Renal cortical epithelial cell (primary cell): ENCODE data around the gene ABLIM2. TPM values are rescaled to one million over a fixed set of nuclear protein-coding genes. Genes with fewer than 3 reads are reported as not detected.
A peak's percentile ranks its signal among the peaks of the same experiment; 100 is the strongest.

Experiments
- DNase-seq: peaks from one replicate; pipeline ENCODE4 v3.0.0-alpha.2; 2011; ENCODE audit warnings: low read depth
- total RNA-seq: library from RNA; depleted of rRNA; stranded (reverse); fragments of >200 nt; gene quantifications from 2 replicates; pipeline ENCODE4 v1.2.3, GENCODE V29; 2014

Gene ABLIM2
- total RNA-seq, 1 donor from 2014 or later, result 6.1 TPM

GRCh38 chr4:8047837-8048678, 110.6 kb downstream of the ABLIM2 start:
- no peak for DNase-seq

- DNase-seq, result no peak
Observed at GRCh38 chr4:8046925-8047541, 111.6 kb downstream of the ABLIM2 start.

- no peak for DNase-seq
Observed at GRCh38 chr4:8045909-8046308, 112.7 kb downstream of the ABLIM2 start.

- DNase-seq, result no peak
Observed at GRCh38 chr4:8044699-8045098, 113.9 kb downstream of the ABLIM2 start.

- DNase-seq, result no peak
Observed at GRCh38 chr4:8044244-8044643, 114.4 kb downstream of the ABLIM2 start.

- DNase-seq, result no peak
Observed at GRCh38 chr4:8043596-8043995, 115.0 kb downstream of the ABLIM2 start.

GRCh38 chr4:8041868-8042267, 116.7 kb downstream of the ABLIM2 start:
- no peak for DNase-seq

- no peak for DNase-seq
Observed at GRCh38 chr4:8041172-8041571, 117.4 kb downstream of the ABLIM2 start.

GRCh38 chr4:8040607-8041006, 118.0 kb downstream of the ABLIM2 start:
- DNase-seq, result no peak

GRCh38 chr4:8039853-8040252, 118.8 kb downstream of the ABLIM2 start:
- DNase-seq, result no peak

GRCh38 chr4:8039290-8039689, 119.3 kb downstream of the ABLIM2 start:
- no peak for DNase-seq

- DNase-seq, result no peak
Observed at GRCh38 chr4:8038719-8039251, 119.8 kb downstream of the ABLIM2 start.

GRCh38 chr4:8038083-8038482, 120.5 kb downstream of the ABLIM2 start:
- DNase-seq, result no peak

GRCh38 chr4:8037150-8037769, 121.4 kb downstream of the ABLIM2 start:
- no peak for DNase-seq

- DNase-seq, result peak; percentile 58
Observed at GRCh38 chr4:8035371-8035780, 123.2 kb downstream of the ABLIM2 start.

- DNase-seq, result no peak
Observed at GRCh38 chr4:8033829-8034528, 124.6 kb downstream of the ABLIM2 start.

- no peak for DNase-seq
Observed at GRCh38 chr4:8033067-8033755, 125.4 kb downstream of the ABLIM2 start.

GRCh38 chr4:8032381-8032780, 126.2 kb downstream of the ABLIM2 start:
- DNase-seq, result no peak

GRCh38 chr4:8030121-8030781, 128.4 kb downstream of the ABLIM2 start:
- no peak for DNase-seq

GRCh38 chr4:8029689-8030088, 128.9 kb downstream of the ABLIM2 start:
- no peak for DNase-seq
